Superior temporal gyrus (tissue), 1 donor: ENCODE data around the gene MAGEH1.

Experiments
- DNase-seq: peaks from one replicate; pipeline ENCODE4 v3.0.0-alpha.2; 2016; ENCODE audit errors: extremely low spot score

The MAGEH1 gene

GRCh38 chrX:55490121-55490520, 38.2 kb downstream of the MAGEH1 start:
- DNase-seq, result no peak

DNA sequence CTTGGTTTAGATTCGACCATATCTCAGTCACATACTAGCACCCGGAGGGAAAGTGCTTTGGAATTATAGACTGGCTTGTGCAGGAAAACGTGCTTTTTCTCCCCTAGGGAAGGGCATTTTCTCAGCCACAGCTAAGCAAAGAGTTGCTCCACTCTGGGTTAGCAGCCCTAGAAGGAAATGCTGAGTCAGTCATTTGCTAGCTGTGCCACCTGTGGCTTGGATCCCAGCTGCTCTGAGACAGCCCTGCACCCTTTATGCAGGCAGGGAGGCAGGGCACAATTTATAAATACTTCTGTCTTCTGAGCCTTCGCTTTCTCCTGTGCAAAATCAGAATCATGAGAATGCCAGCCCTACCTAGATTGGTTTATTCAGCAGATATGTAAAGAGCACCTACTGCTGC, 39.0 kb downstream of the MAGEH1 start:
- no peak for DNase-seq
